Esophagus squamous epithelium (tissue), 5 donors: ENCODE results near the gene STEAP1B. TPM values are rescaled to one million over a fixed set of nuclear protein-coding genes. Genes with fewer than 3 reads are reported as not detected.

Experiments
- DNase-seq: peaks from one replicate; lab custom pipeline; 2025; lab: John Stamatoyannopoulos, UW
- H3K27ac ChIP-seq, 4 donors: fragments of 200-600 bp; sonication (generic); one replicate each; pipeline ENCODE4 v1.5.1; 2016 to 2019; ENCODE audit warnings: mild to moderate bottlenecking in 1 of 4
- H3K27me3 ChIP-seq, 4 donors: fragments of 200-600 bp; sonication (generic); 1 replicate in 3 of 4; 2 replicates in 1 of 4; pipeline versions ENCODE4 v1.5.1 to v1.6.0; 2017 to 2021; ENCODE audit warnings: antibody characterized with exemption in 1 of 4
- H3K36me3 ChIP-seq, 3 donors: fragments of 200-600 bp; sonication (generic); one replicate each; pipeline ENCODE4 v1.5.1; 2016 to 2019
- H3K4me1 ChIP-seq, 3 donors: fragments of 200-600 bp; sonication (generic); one replicate each; pipeline ENCODE4 v1.5.1; 2017 to 2019
- H3K4me3 ChIP-seq, 4 donors: fragments of 200-600 bp; sonication (generic); 1 replicate in 3 of 4; 2 replicates in 1 of 4; pipeline ENCODE4 v1.5.1; 2016 to 2019; ENCODE audit warnings: mild to moderate bottlenecking in 2 of 4, moderate library complexity in 1 of 4
- H3K9me3 ChIP-seq, 3 donors: fragments of 200-600 bp; sonication (generic); one replicate each; pipeline ENCODE4 v1.5.1; 2016 to 2019
- POLR2A ChIP-seq, 4 donors: fragments of 450-650 bp; IDR thresholded peaks; one replicate each; pipeline ENCODE4 v1.6.1; 2017; ENCODE audit warnings: antibody characterized with exemption in 4 of 4, mild to moderate bottlenecking in 4 of 4, moderate library complexity in 3 of 4
- WGBS, 2 donors: methylation state at CpG; one replicate each; pipeline ENCODE4 v1.1.5; 2018; 5-methylcytosine and 5-hydroxymethylcytosine counted together
- intact Hi-C: fragments of 100-400 bp; cut with DNase I; formaldehyde crosslinking; loops from one replicate; pipeline ENCODE4 v1.15.0; 2022
- total RNA-seq, 4 donors: library from RNA; depleted of rRNA; stranded (reverse); fragments of >200 nt; gene quantifications; one replicate each; pipeline ENCODE4 v1.1.0, GENCODE V29; 2016
- TF ChIP-seq, protein P1 (sequence below), 6 experiments: fragments of 450-650 bp in 4 of 6; fragments of 200-600 bp in 2 of 6; sonication (generic) in 2 of 6; IDR thresholded peaks; one replicate each; pipeline ENCODE4 v1.5.1; 2016 to 2019; ENCODE audit warnings: antibody characterized with exemption in 6 of 6, mild to moderate bottlenecking in 4 of 6, moderate library complexity in 4 of 6
- donor health status: DM: yes; HTN: yes; CAD: no.

STEAP1B gene
- total RNA-seq, 4 donors from 2014 or later, result 0.29 to 13.1 (median 0.69) TPM

DNA sequence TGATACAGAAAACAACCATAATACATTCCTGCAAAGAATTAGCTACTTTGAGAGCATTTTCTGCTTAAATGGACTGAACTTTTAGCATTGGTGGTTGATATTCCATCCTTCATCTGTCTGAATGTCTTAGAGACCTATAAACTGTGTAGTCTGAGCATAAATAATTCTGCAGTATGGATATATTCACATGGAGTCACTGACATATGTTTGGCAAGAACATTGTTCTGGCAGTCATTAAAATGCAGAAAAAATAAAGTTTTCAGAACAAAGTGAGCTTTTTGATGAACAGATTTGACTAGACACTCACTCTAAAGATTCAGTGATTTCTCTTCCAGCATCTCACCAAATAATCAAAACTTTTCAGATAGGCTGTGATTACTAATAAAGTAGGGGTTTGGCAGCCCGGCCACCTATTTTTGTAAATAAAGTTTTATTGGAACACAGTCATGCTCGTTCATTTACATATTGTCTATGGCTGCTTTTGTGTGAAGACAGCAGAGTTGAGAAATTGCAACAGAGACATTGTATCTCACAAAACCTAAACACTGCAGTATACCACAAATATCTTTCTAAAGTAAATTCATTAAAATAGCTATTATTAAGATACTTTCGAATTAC is 98.9 kb downstream of the STEAP1B start:
- TF ChIP-seq, protein P1, sequence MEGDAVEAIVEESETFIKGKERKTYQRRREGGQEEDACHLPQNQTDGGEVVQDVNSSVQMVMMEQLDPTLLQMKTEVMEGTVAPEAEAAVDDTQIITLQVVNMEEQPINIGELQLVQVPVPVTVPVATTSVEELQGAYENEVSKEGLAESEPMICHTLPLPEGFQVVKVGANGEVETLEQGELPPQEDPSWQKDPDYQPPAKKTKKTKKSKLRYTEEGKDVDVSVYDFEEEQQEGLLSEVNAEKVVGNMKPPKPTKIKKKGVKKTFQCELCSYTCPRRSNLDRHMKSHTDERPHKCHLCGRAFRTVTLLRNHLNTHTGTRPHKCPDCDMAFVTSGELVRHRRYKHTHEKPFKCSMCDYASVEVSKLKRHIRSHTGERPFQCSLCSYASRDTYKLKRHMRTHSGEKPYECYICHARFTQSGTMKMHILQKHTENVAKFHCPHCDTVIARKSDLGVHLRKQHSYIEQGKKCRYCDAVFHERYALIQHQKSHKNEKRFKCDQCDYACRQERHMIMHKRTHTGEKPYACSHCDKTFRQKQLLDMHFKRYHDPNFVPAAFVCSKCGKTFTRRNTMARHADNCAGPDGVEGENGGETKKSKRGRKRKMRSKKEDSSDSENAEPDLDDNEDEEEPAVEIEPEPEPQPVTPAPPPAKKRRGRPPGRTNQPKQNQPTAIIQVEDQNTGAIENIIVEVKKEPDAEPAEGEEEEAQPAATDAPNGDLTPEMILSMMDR (IDR thresholded peaks at IDR 0.05), result no peak
- TF ChIP-seq POLR2A (IDR thresholded peaks at IDR 0.05), result no peak
- WGBS, 2 donors, result 56 to 60% methylated on average over 3 of the region's 3 CpGs
- H3K36me3 ChIP-seq, result no peaks in the 10 kb centered on the region
- no peak overlapping the region for H3K27ac ChIP-seq
- peaks cover 0 to 18% (median 3%) of the 10 kb centered on the region in 3 donors for H3K4me1 ChIP-seq
- H3K27me3 ChIP-seq, result no peaks in the 10 kb centered on the region
- no peak for DNase-seq
- H3K4me3 ChIP-seq, result no peak overlapping the region
- H3K9me3 ChIP-seq, result no peaks in the 10 kb centered on the region
- intact Hi-C loops, result no loop called here

DNA sequence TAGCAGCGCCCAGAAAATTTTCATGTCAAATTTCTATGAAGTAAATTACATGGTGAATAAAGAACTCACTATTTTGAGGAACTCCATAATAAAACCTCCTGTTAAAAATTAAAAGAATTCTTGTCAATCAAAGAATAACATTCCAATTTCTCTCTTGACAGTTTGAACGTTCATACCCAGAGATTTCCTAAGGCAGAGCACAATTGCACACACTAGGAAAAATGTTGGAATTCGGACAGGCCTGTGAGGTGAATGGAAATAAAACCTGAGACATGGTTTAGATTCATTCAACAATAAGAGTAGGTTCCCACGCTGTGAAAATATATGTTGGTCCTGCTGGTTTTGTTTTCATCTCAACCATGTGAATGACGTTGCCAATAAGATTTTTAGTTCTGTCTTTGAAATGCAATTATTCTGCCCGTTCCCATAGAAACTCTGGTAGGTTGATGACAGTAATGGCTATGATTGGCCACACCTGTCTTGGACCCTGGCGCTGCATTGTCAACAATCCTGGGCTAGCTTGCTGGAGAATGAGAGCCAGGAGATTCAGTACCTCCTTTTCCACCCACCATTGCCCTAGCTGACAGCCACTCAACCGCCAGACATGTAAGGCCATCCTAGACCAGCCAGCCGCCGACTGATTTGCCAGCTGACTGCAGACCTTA is 99.7 kb downstream of the STEAP1B start:
- peaks cover 0 to 18% (median 3%) of the 10 kb centered on the region in 3 donors for H3K4me1 ChIP-seq
- 81 to 84% methylated on average over 9 to 10 of the region's 10 CpGs for WGBS, 2 donors
- DNase-seq, result no peak
- intact Hi-C loops, result no loop called here
- H3K36me3 ChIP-seq, result no peaks in the 10 kb centered on the region
- no peaks in the 10 kb centered on the region for H3K27me3 ChIP-seq
- no peak overlapping the region for H3K27ac ChIP-seq
- TF ChIP-seq POLR2A (IDR thresholded peaks at IDR 0.05), result no peak
- TF ChIP-seq, protein P1 (IDR thresholded peaks at IDR 0.05), result no peak
- no peak overlapping the region for H3K4me3 ChIP-seq
- no peaks in the 10 kb centered on the region for H3K9me3 ChIP-seq

DNA sequence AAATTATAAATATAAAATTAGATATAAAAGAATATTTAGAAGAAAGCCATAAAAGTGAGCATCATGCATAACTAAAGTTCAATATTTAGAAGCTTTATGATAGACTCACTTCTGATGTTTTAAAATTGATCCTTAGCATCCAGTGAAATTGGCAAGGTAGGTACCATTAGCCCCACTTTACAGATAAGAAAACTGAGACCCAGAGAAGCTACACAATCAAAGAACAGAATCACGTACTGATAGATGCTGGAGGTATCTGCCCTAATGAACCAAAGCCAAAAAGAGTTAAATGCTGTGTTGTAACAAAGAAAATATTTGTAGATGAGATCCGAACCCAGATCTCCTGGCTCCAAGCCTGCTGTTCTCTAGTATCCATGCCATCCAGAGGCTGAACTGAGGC is 100.4 kb downstream of the STEAP1B start:
- Histone ChIP-seq H3K4me3 (no peak overlapping the region), H3K36me3 (no peaks in the 10 kb centered on the region), H3K9me3 (no peaks in the 10 kb centered on the region), H3K27me3 (no peaks in the 10 kb centered on the region), H3K27ac (no peak overlapping the region), H3K4me1 (peaks cover 0 to 18% (median 3%) of the 10 kb centered on the region in 3 donors)
- DNase-seq, result no peak
- intact Hi-C loops, result no loop called here
- TF ChIP-seq, protein P1 (IDR thresholded peaks at IDR 0.05), result no peak
- no peak for TF ChIP-seq POLR2A (IDR thresholded peaks at IDR 0.05)
- WGBS, 2 donors, result 51 to 78% methylated on average over 2 of the region's 2 CpGs

DNA sequence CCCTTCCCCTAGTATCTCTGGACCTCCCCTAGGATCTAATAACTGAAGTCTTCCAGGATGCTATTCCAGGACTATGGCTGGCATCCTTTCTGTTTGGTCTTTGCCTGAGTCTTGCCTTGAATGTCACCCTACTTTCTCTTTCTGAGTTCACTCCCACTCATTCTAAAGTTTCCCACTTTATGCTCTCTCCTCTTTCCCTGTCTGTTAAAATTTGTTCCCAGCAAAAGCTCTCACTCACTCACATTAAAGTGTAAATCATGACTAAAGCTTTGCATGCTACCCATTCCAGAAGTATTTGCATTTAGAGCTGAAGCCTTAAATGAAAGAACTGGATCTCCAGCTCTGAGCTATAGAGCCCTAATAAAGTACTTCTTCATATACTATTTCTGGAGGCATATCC is 100.9 kb downstream of the STEAP1B start:
- Histone ChIP-seq H3K9me3 (no peaks in the 10 kb centered on the region), H3K4me3 (no peak overlapping the region), H3K4me1 (peaks cover 0 to 18% (median 3%) of the 10 kb centered on the region in 3 donors), H3K27ac (no peak overlapping the region), H3K36me3 (no peaks in the 10 kb centered on the region), H3K27me3 (no peaks in the 10 kb centered on the region)
- TF ChIP-seq, protein P1 (IDR thresholded peaks at IDR 0.05), result no peak
- TF ChIP-seq POLR2A (IDR thresholded peaks at IDR 0.05), result no peak
- no peak for DNase-seq
- intact Hi-C loops, result no loop called here

DNA sequence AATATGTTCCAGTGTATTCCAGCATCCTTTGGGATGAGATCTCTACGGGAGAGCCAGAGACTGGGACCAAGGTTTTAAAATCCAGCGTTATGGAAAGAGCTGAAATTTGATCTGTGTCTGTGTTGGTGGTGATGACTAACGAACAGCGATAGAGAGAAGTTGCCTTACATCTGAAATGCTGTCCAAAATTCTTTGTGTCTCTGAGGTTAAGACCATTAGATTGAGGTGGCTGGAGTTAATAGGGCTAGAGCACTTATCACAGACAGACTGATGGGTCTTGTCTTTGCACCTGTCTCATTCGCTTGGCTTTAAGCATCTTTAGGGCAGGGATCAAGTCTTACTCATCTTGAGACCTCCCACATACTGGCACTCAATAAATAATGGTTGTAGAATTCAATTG is 102.0 kb downstream of the STEAP1B start:
- Histone ChIP-seq H3K4me3 (no peak overlapping the region), H3K4me1 (peaks cover 0 to 17% (median 3%) of the 10 kb centered on the region in 3 donors), H3K9me3 (no peaks in the 10 kb centered on the region), H3K27ac (no peak overlapping the region), H3K36me3 (no peaks in the 10 kb centered on the region), H3K27me3 (no peaks in the 10 kb centered on the region)
- intact Hi-C loops, result no loop called here
- WGBS, 2 donors, result 66 to 82% methylated on average over 5 of the region's 5 CpGs
- TF ChIP-seq, protein P1 (IDR thresholded peaks at IDR 0.05), result no peak
- TF ChIP-seq POLR2A (IDR thresholded peaks at IDR 0.05), result no peak
- DNase-seq, result no peak
